H1 (cell line): ENCODE measurements around the gene TSPEAR. TPM values are rescaled to one million over a fixed set of nuclear protein-coding genes. Genes with fewer than 3 reads are reported as not detected.

Experiments used
- CTCF ChIA-PET: fragments of 300-600 bp; sonication (Branson Sonifier 250); formaldehyde crosslinking; loops from one replicate; lab custom pipeline; 2021; ENCODE audit not compliant: partially characterized antibody; lab: Charles Lee
- POLR2A ChIA-PET: fragments of 300-600 bp; sonication (Branson Sonifier 250); formaldehyde crosslinking; loops from one replicate; lab custom pipeline; 2021; ENCODE audit warnings: inconsistent platforms; ENCODE audit not compliant: partially characterized antibody; lab: Charles Lee
- DNase-seq, 2 experiments: peaks; one replicate each; pipeline versions ENCODE4 v3.0.0 to v3.0.0-alpha.2; 2010 to 2022; ENCODE audit warnings: low spot score in 2 of 2, low read depth in 1 of 2, mixed read lengths in 1 of 2
- FAIRE-seq: peaks from 2 replicates; lab custom pipeline; 2011; peaks lifted over from hg19 to GRCh38; lab: Jason Lieb, UNC
- H2AFZ ChIP-seq: 2 replicates; pipeline ENCODE4 v1.8.1; 2012; ENCODE audit warnings: low read length, inconsistent platforms
- H2AK5ac ChIP-seq: 2 replicates; pipeline ENCODE4 v1.6.1; 2013; ENCODE audit warnings: low read depth, low read length
- H2BK120ac ChIP-seq: replicated peaks from 2 replicates; pipeline ENCODE3; 2013; ENCODE audit warnings: low read depth, low read length, inconsistent platforms
- H2BK12ac ChIP-seq: 2 replicates; pipeline ENCODE4 v1.6.1; 2013; ENCODE audit warnings: low read depth, low read length
- H2BK15ac ChIP-seq: 2 replicates; pipeline ENCODE4 v1.6.1; 2013; ENCODE audit warnings: low read length
- H2BK20ac ChIP-seq: 2 replicates; pipeline ENCODE4 v1.6.1; 2013; ENCODE audit warnings: low read length
- H2BK5ac ChIP-seq: 2 replicates; pipeline ENCODE4 v1.6.1; 2013; ENCODE audit warnings: low read depth, low read length
- H3K14ac ChIP-seq: 2 replicates; pipeline ENCODE4 v1.6.1; 2013; ENCODE audit warnings: inconsistent platforms; ENCODE audit not compliant: insufficient read length
- H3K18ac ChIP-seq: 2 replicates; pipeline ENCODE4 v1.6.1; 2013; ENCODE audit warnings: low read length; ENCODE audit errors: extremely low read depth
- H3K23ac ChIP-seq: 2 replicates; pipeline ENCODE4 v1.6.1; 2013; ENCODE audit warnings: inconsistent platforms; ENCODE audit not compliant: insufficient read length
- H3K23me2 ChIP-seq: 2 replicates; pipeline ENCODE4 v1.6.1; 2013; ENCODE audit warnings: low read depth, low read length
- H3K27ac ChIP-seq: 2 replicates; pipeline ENCODE4 v1.6.1; 2011; ENCODE audit warnings: low read depth, low read length, inconsistent platforms
- H3K27me3 ChIP-seq, 4 experiments: replicated peaks in 1 of 4; 1 replicate in 1 of 4; 2 replicates in 3 of 4; pipeline versions ENCODE4 v1.6.1 to v1.8.1; 2011 to 2013; ENCODE audit warnings: low read length in 3 of 4, mild to moderate bottlenecking in 3 of 4, inconsistent platforms in 2 of 4, mixed read lengths in 2 of 4, moderate library complexity in 1 of 4; ENCODE audit not compliant: control insufficient read depth in 3 of 4, insufficient read depth in 3 of 4; ENCODE audit errors: extremely low read depth in 1 of 4
- H3K36me3 ChIP-seq, 4 experiments: 2 replicates each; pipeline versions ENCODE4 v1.6.1 to v1.8.1; 2011 to 2013; ENCODE audit warnings: mild to moderate bottlenecking in 4 of 4, low read length in 3 of 4, moderate library complexity in 2 of 4, control low read depth in 1 of 4, inconsistent platforms in 1 of 4; ENCODE audit not compliant: insufficient read depth in 4 of 4, control insufficient read depth in 2 of 4
- H3K4ac ChIP-seq: replicated peaks from 2 replicates; pipeline ENCODE3; 2013; ENCODE audit warnings: low read length, low read depth, mixed read lengths, inconsistent platforms; ENCODE audit not compliant: insufficient read length
- H3K4me1 ChIP-seq, 4 experiments: replicated peaks in 1 of 4; 1 replicate in 1 of 4; 2 replicates in 3 of 4; pipeline versions ENCODE4 v1.6.1 to v1.8.1; 2011 to 2013; ENCODE audit warnings: low read length in 3 of 4, inconsistent platforms in 2 of 4, mixed read lengths in 1 of 4; ENCODE audit not compliant: insufficient read depth in 4 of 4, control insufficient read depth in 3 of 4
- H3K4me2 ChIP-seq, 2 experiments: 2 replicates each; pipeline versions ENCODE4 v1.6.1 to v1.8.1; 2011 to 2013; ENCODE audit warnings: low read depth in 2 of 2, low read length in 2 of 2, control low read depth in 1 of 2, inconsistent platforms in 1 of 2, mild to moderate bottlenecking in 1 of 2; ENCODE audit not compliant: insufficient read depth in 1 of 2
- H3K4me3 ChIP-seq, 4 experiments: fragments of 200-600, 300-600 bp in 1 of 4; sonication (generic), shearing (Covaris generic), sonication (Bioruptor Twin) in 1 of 4; 2 replicates each; pipeline versions ENCODE4 v1.5.1 to v1.8.1; 2011 to 2016; ENCODE audit warnings: low read length in 4 of 4, low read depth in 3 of 4, control low read depth in 2 of 4, inconsistent platforms in 2 of 4, mild to moderate bottlenecking in 2 of 4, mixed read lengths in 1 of 4, moderate library complexity in 1 of 4; ENCODE audit not compliant: insufficient read depth in 2 of 4; ENCODE audit errors: extremely low read depth in 1 of 4
- H3K56ac ChIP-seq: replicated peaks from 2 replicates; pipeline ENCODE3; 2013; ENCODE audit warnings: low read depth, mild to moderate bottlenecking, mixed read lengths, low read length, inconsistent platforms; ENCODE audit not compliant: insufficient read length
- H3K79me1 ChIP-seq: 2 replicates; pipeline ENCODE4 v1.6.1; 2013; ENCODE audit warnings: low read depth, low read length, control low read depth
- H3K79me2 ChIP-seq, 2 experiments: 2 replicates each; pipeline versions ENCODE4 v1.6.1 to v1.8.1; 2012 to 2013; ENCODE audit warnings: low read length in 2 of 2, mild to moderate bottlenecking in 2 of 2, inconsistent platforms in 1 of 2; ENCODE audit not compliant: insufficient read depth in 2 of 2, control insufficient read depth in 1 of 2
- H3K9ac ChIP-seq, 4 experiments: replicated peaks in 1 of 4; 1 replicate in 1 of 4; 2 replicates in 3 of 4; pipeline versions ENCODE4 v1.6.1 to v1.8.1; 2011 to 2013; ENCODE audit warnings: low read depth in 3 of 4, low read length in 3 of 4, control low read depth in 2 of 4, mild to moderate bottlenecking in 2 of 4, moderate library complexity in 2 of 4, inconsistent platforms in 1 of 4; ENCODE audit errors: extremely low read depth in 1 of 4
- H3K9me3 ChIP-seq, 2 experiments: 2 replicates each; pipeline versions ENCODE4 v1.6.1 to v1.8.1; 2012 to 2013; ENCODE audit warnings: mild to moderate bottlenecking in 2 of 2, moderate library complexity in 2 of 2, control low read depth in 1 of 2, inconsistent platforms in 1 of 2, low read depth in 1 of 2, low read length in 1 of 2, mixed read lengths in 1 of 2; ENCODE audit not compliant: insufficient read depth in 2 of 2
- H4K20me1 ChIP-seq, 2 experiments: replicated peaks in 1 of 2; 2 replicates each; pipeline versions ENCODE3 to v1.8.1; 2011 to 2013; ENCODE audit warnings: inconsistent platforms in 2 of 2, low read length in 2 of 2, mild to moderate bottlenecking in 1 of 2; ENCODE audit not compliant: insufficient read depth in 2 of 2, control insufficient read depth in 1 of 2
- H4K5ac ChIP-seq: 2 replicates; pipeline ENCODE4 v1.6.1; 2013; ENCODE audit warnings: low read length, low read depth, mixed read lengths, inconsistent platforms; ENCODE audit not compliant: insufficient read length
- H4K8ac ChIP-seq: 2 replicates; pipeline ENCODE4 v1.8.0; 2013; ENCODE audit warnings: mild to moderate bottlenecking, moderate library complexity, low read length, inconsistent platforms; ENCODE audit not compliant: insufficient read depth; ENCODE audit errors: extremely low read depth
- H4K91ac ChIP-seq: replicated peaks from 2 replicates; pipeline ENCODE3; 2013; ENCODE audit warnings: low read length, mixed read lengths, inconsistent platforms; ENCODE audit not compliant: insufficient read length
- CTBP2 ChIP-seq: IDR thresholded peaks from 2 replicates; pipeline ENCODE4 v1.7.0; 2011; ENCODE audit warnings: borderline replicate concordance, mild to moderate bottlenecking, moderate library complexity, mixed read lengths, low read length; ENCODE audit not compliant: insufficient read depth, insufficient read length
- SIX5 ChIP-seq: IDR thresholded peaks from 2 replicates; pipeline ENCODE4 v1.6.1; 2011; ENCODE audit warnings: mild to moderate bottlenecking, low read depth, low read length
- SP1 ChIP-seq: IDR thresholded peaks from 2 replicates; pipeline ENCODE4 v1.6.1; 2011; ENCODE audit warnings: low read depth, low read length
- SP2 ChIP-seq: IDR thresholded peaks from 2 replicates; pipeline ENCODE4 v1.6.1; 2012; ENCODE audit warnings: mild to moderate bottlenecking, low read length, inconsistent platforms
- ZNF274 ChIP-seq: IDR thresholded peaks from 2 replicates; pipeline ENCODE4 v1.7.0; 2012; ENCODE audit warnings: low read length, borderline replicate concordance; ENCODE audit errors: extremely low read depth
- WGBS, 2 experiments: shearing (Covaris generic) in 1 of 2; methylation state at CpG; one replicate each; pipeline versions ENCODE4 v1.1.6 to v1.1.7; 2013 to 2015; ENCODE audit warnings: low lambda C conversion rate in 2 of 2, mixed read lengths in 2 of 2, inconsistent platforms in 1 of 2, low coverage in 1 of 2, missing lambda C conversion rate in 1 of 2; ENCODE audit not compliant: insufficient replicate concordance in 2 of 2, insufficient coverage in 1 of 2, insufficient read length in 1 of 2; ENCODE audit errors: extremely low coverage in 1 of 2, missing lambda C conversion rate in 1 of 2; 5-methylcytosine and 5-hydroxymethylcytosine counted together
- polyA plus RNA-seq, 7 experiments: library from polyadenylated mRNA; depleted of rRNA in 3 of 7; stranded (reverse) in 5 of 7; unstranded in 2 of 7; fragments of >200 nt in 5 of 7; fragments of 200-250 nt in 2 of 7; gene quantifications; 1 replicate in 5 of 7; 2 replicates in 1 of 7; 4 replicates in 1 of 7; pipeline versions ENCODE4 v1.2.1 to v1.2.3, GENCODE V29; 2011 to 2013; ENCODE audit warnings: missing spikeins in 2 of 7, mixed read lengths in 2 of 7
- total RNA-seq: library from RNA; stranded (reverse); fragmentation: NEBNext Ultra II Directional; extraction: Animal tissue kit (Norgen Biotek cat#: 25700); gene quantifications from 2 replicates; pipeline ENCODE4 v1.2.1, GENCODE V29; 2021
- TF ChIP-seq, protein P1 (sequence below): IDR thresholded peaks from 2 replicates; pipeline ENCODE4 v1.6.1; 2012; ENCODE audit warnings: inconsistent platforms

TSPEAR gene
- total and polyA plus RNA-seq, 2 of the 8 experiments (the other 6 are each of a cell fraction or from before 2014, with no cell fraction given) = 0.58 to 0.89 TPM

DNA sequence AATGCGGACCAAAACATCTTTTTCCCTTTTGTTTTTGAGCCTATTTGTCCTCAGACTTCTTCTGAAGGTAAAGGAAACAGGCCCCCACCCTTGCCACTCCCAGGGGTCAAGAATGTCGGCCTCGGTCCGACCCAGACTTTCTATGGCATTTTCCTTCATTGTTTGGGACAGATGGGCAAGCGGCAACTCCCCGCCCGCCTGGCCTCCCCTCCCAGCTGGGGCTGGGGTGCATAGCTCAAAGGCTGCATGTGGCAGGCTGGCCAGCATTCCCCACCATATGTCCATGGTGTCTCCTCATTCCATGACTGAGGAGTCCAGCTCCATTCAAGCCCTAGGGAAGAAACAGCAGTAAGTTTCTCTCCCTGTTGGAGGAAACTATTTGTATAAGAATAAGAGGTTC lies 29.4 kb upstream of the TSPEAR start:
- no peak overlapping the region for H3K27ac ChIP-seq
- H3K79me2 ChIP-seq = no peaks in the 10 kb centered on the region
- no peaks in the 10 kb centered on the region for H3K4me1 ChIP-seq
- H3K18ac ChIP-seq = no peak overlapping the region; the same call in 1 of the 2 replicates
- DNase-seq (peak in 1 of 2 experiments; percentile 17), FAIRE-seq (no peak)
- no peaks in the 10 kb centered on the region; the same call in 1 of the 2 replicates for H3K23me2 ChIP-seq
- H4K20me1 ChIP-seq = no peaks in the 10 kb centered on the region
- H4K91ac ChIP-seq = no peak overlapping the region
- no peak overlapping the region for H3K14ac ChIP-seq
- H2BK120ac ChIP-seq = no peak overlapping the region
- no peak overlapping the region for H3K4ac ChIP-seq
- no peak overlapping the region for H4K5ac ChIP-seq
- no peak overlapping the region for H3K9ac ChIP-seq
- H3K36me3 ChIP-seq = no peaks in the 10 kb centered on the region
- H3K56ac ChIP-seq = no peak overlapping the region
- ChIA-PET POLR2A (no interaction called here), CTCF (interaction anchor here (0.7 to 2.3 kb wide), 8 partner anchors 9 to 251 kb away, joined by 3 to 10 read pairs (median 4); partner anchors contain the start of gene TSPEAR)
- no peak overlapping the region for H4K8ac ChIP-seq
- H2AK5ac ChIP-seq = no peak overlapping the region
- H3K9me3 ChIP-seq = peaks cover 58 to 63% of the 10 kb centered on the region in 2 experiments
- no peak overlapping the region for H2BK12ac ChIP-seq
- 78% methylated on average over 7 of the region's 7 CpGs; no CpG with 5 or more reads in 1 of the 2 experiments for WGBS, 2 experiments
- no peaks in the 10 kb centered on the region for H3K27me3 ChIP-seq
- no peak overlapping the region for H3K4me3 ChIP-seq
- TF ChIP-seq SP1 (no peak), ZNF274 (no peak), CTBP2 (no peak), SIX5 (no peak), SP2 (no peak)
- TF ChIP-seq, protein P1, sequence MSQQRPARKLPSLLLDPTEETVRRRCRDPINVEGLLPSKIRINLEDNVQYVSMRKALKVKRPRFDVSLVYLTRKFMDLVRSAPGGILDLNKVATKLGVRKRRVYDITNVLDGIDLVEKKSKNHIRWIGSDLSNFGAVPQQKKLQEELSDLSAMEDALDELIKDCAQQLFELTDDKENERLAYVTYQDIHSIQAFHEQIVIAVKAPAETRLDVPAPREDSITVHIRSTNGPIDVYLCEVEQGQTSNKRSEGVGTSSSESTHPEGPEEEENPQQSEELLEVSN = no peak
- H3K4me2 ChIP-seq = no peak overlapping the region
- no peaks in the 10 kb centered on the region for H3K79me1 ChIP-seq
- H2AFZ ChIP-seq = no peak overlapping the region
- no peak overlapping the region for H2BK5ac ChIP-seq
- H2BK20ac ChIP-seq = no peak overlapping the region
- no peak overlapping the region for H3K23ac ChIP-seq
- no peak overlapping the region for H2BK15ac ChIP-seq
